WTC11 (cell line): Measurements from ENCODE around the gene SHANK1. TPM values are rescaled to one million over a fixed set of nuclear protein-coding genes. Genes with fewer than 3 reads are reported as not detected.

Experiments
- ATAC-seq: fragments of 200-7000 bp; cut with Tn5 transposase; 2 replicates; pipeline ENCODE4 v1.10.0; 2021; ENCODE audit warnings: mild to moderate bottlenecking, moderate library complexity
- CTCF ChIA-PET: fragments of 300-600 bp; sonication (Branson Sonifier 250); formaldehyde crosslinking; loops from one replicate; lab custom pipeline; 2021; ENCODE audit warnings: antibody characterized with exemption; lab: Charles Lee
- POLR2A ChIA-PET: fragments of 350-600 bp; sonication (Branson Sonifier 250); formaldehyde crosslinking; loops from one replicate; lab custom pipeline; 2021; ENCODE audit warnings: antibody characterized with exemption; lab: Charles Lee
- DNase-seq: peaks from one replicate; pipeline ENCODE4 v3.0.0; 2021; ENCODE audit warnings: low spot score
- H3K27ac Mint-ChIP-seq: 2 replicates; pipeline ENCODE4 v1.8.0; 2021; ENCODE audit warnings: mixed read lengths
- H3K27me3 Mint-ChIP-seq: 2 replicates; pipeline ENCODE4 v1.8.0; 2021; ENCODE audit warnings: low read depth, mild to moderate bottlenecking, moderate library complexity, mixed read lengths
- H3K36me3 Mint-ChIP-seq: 2 replicates; pipeline ENCODE4 v1.8.0; 2021; ENCODE audit warnings: mixed read lengths
- H3K4me1 Mint-ChIP-seq: 2 replicates; pipeline ENCODE4 v1.8.0; 2022; ENCODE audit warnings: mixed read lengths
- H3K4me3 Mint-ChIP-seq: 2 replicates; pipeline ENCODE4 v1.8.0; 2021; ENCODE audit warnings: mild to moderate bottlenecking, moderate library complexity, mixed read lengths
- H3K9me3 Mint-ChIP-seq: 2 replicates; pipeline ENCODE4 v1.8.0; 2021; ENCODE audit warnings: mixed read lengths
- ARID4B ChIP-seq: sonication (generic); formaldehyde crosslinking; IDR thresholded peaks from 2 replicates; pipeline ENCODE4 v1.8.0; 2023; ENCODE audit warnings: missing genetic modification reagents, mild to moderate bottlenecking, borderline replicate concordance
- ATF1 ChIP-seq: sonication (generic); formaldehyde crosslinking; IDR thresholded peaks from 2 replicates; pipeline ENCODE4 v1.8.1; 2023; ENCODE audit warnings: mild to moderate bottlenecking, moderate library complexity, missing genetic modification reagents
- CBFB ChIP-seq: sonication (generic); formaldehyde crosslinking; IDR thresholded peaks from 2 replicates; pipeline ENCODE4 v1.8.1; 2022; ENCODE audit warnings: mild to moderate bottlenecking, low read depth, missing genetic modification reagents
- CREB1 ChIP-seq: sonication (generic); formaldehyde crosslinking; IDR thresholded peaks from 2 replicates; pipeline ENCODE4 v1.8.0; 2023; ENCODE audit warnings: mild to moderate bottlenecking, missing genetic modification reagents
- MLX ChIP-seq: sonication (generic); formaldehyde crosslinking; IDR thresholded peaks from 2 replicates; pipeline ENCODE4 v1.8.1; 2023; ENCODE audit warnings: mild to moderate bottlenecking, missing genetic modification reagents, moderate library complexity
- MXD4 ChIP-seq: fragments of 250-450 bp; sonication (Bioruptor Pico); IDR thresholded peaks from 2 replicates; pipeline ENCODE4 v1.8.0; 2021; ENCODE audit warnings: mild to moderate bottlenecking, moderate library complexity, borderline replicate concordance
- NFATC4 ChIP-seq: fragments of 250-450 bp; sonication (Bioruptor Pico); IDR thresholded peaks from 2 replicates; pipeline ENCODE4 v1.9.0; 2021; ENCODE audit warnings: mild to moderate bottlenecking
- NR1H2 ChIP-seq: sonication (generic); formaldehyde crosslinking; IDR thresholded peaks from 2 replicates; pipeline ENCODE4 v1.9.0; 2021; ENCODE audit warnings: mild to moderate bottlenecking, moderate library complexity, missing genetic modification reagents
- NR2C2 ChIP-seq: sonication (generic); formaldehyde crosslinking; IDR thresholded peaks from 2 replicates; pipeline ENCODE4 v1.8.0; 2022; ENCODE audit warnings: mild to moderate bottlenecking, missing genetic modification reagents
- NR3C1 ChIP-seq: sonication (generic); formaldehyde crosslinking; conservative IDR thresholded peaks from 2 replicates; pipeline ENCODE4 v1.8.1; 2023; ENCODE audit warnings: low read depth, mild to moderate bottlenecking, missing genetic modification reagents
- OVOL2 ChIP-seq: fragments of 250-450 bp; sonication (Bioruptor Pico); IDR thresholded peaks from 2 replicates; pipeline ENCODE4 v1.9.0; 2021; ENCODE audit warnings: mild to moderate bottlenecking, borderline replicate concordance
- USF2 ChIP-seq: sonication (generic); formaldehyde crosslinking; IDR thresholded peaks from 2 replicates; pipeline ENCODE4 v1.8.1; 2023; ENCODE audit warnings: mild to moderate bottlenecking, missing genetic modification reagents, moderate library complexity
- ZNF232 ChIP-seq: sonication (generic); formaldehyde crosslinking; IDR thresholded peaks from 2 replicates; pipeline ENCODE4 v1.8.0; 2022; ENCODE audit warnings: mild to moderate bottlenecking, missing genetic modification reagents
- ZNF263 ChIP-seq: sonication (generic); formaldehyde crosslinking; IDR thresholded peaks from 2 replicates; pipeline ENCODE4 v1.8.1; 2022; ENCODE audit warnings: low read depth, mild to moderate bottlenecking, moderate library complexity, missing genetic modification reagents
- total RNA-seq: library from RNA; stranded (reverse); gene quantifications from 3 replicates; pipeline ENCODE4 v1.2.3, GENCODE V29; 2021
- TF ChIP-seq, protein P1 (sequence below): sonication (generic); formaldehyde crosslinking; IDR thresholded peaks from 2 replicates; pipeline ENCODE4 v1.8.1; 2022; ENCODE audit warnings: mild to moderate bottlenecking, moderate library complexity, missing genetic modification reagents
- TF ChIP-seq, protein P2 (sequence below): fragments of 250-450 bp; sonication (Bioruptor Pico); conservative IDR thresholded peaks from 2 replicates; pipeline ENCODE4 v1.9.0; 2021; ENCODE audit warnings: mild to moderate bottlenecking
- TF ChIP-seq, protein P3 (sequence below): fragments of 250-450 bp; sonication (Bioruptor Pico); IDR thresholded peaks from 2 replicates; pipeline ENCODE4 v1.8.0; 2021; ENCODE audit warnings: mild to moderate bottlenecking
- TF ChIP-seq, protein P4 (sequence below): sonication (generic); formaldehyde crosslinking; IDR thresholded peaks from 2 replicates; pipeline ENCODE4 v1.8.0; 2022; ENCODE audit warnings: mild to moderate bottlenecking, missing genetic modification reagents

Gene SHANK1
- total RNA-seq, 1 experiment from 2014 or later, result 8.7 TPM

DNA sequence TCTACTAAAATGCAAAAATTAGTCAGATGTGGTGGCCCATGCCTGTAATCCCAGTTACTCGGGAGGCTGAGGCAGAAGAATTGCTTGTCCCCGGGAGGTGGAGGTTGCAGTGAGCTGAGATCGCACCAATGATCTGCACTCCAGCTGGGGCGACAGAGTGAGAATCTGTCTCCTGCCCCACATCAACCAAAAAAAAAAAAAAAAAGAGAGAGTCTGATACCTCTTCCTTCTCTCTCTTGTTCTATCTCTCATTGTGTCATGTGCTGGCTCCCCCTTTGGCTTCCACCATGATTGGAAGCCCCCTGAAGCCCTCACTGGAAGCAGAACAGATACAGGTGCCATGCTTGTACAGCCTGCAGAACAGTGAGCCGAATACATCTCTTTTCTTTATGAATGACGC is 23.9 kb upstream of the SHANK1 start (continued):
- no peak for TF ChIP-seq MLX (CRISPR knock-in tag)
- TF ChIP-seq NR1H2 (CRISPR knock-in tag), result no peak
- TF ChIP-seq USF2 (CRISPR knock-in tag), result no peak
- TF ChIP-seq NR3C1, result no peak
- no peak for TF ChIP-seq NFATC4 (CRISPR knock-in tag)
- no peak for TF ChIP-seq CREB1 (CRISPR knock-in tag)
- no peak for TF ChIP-seq NR2C2
- no peak for TF ChIP-seq ATF1 (CRISPR knock-in tag)
- TF ChIP-seq OVOL2 (CRISPR knock-in tag), result no peak

DNA sequence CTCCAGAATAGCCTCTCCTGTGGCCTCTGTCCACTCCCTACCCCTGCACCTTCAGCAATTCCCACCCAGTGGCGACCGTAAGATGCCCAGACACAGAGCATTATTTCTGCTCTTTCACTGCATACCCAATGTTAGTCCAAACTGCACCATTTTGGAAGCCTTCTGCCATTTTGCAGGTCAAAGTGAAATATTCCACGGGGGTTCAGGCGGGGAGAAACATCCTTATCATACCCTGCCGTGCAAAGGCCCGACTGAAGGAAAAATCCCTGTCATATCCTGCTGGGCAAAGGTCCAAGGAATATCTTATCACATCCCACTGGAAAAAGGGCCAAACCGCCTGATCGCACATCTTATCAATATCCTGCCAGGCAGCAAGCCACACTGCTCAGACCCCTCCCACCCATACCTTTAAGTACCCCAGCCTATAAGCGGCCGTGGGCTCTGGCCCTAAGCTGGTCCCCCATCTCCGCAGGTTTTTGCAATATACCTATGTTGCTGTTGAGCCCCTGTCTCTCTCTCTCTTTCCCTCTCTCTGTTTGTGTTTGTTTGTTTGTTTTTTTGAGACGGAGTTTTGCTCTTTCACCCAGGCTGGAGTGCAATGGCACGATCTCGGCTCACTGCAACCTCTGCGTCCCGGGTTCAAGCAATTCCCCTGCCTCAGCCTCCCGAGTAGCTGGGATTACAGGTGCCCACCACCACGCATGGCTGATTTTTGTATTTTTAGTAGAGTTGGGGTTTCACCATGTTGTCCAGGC is 21.8 kb upstream of the SHANK1 start:
- TF ChIP-seq, protein P1, sequence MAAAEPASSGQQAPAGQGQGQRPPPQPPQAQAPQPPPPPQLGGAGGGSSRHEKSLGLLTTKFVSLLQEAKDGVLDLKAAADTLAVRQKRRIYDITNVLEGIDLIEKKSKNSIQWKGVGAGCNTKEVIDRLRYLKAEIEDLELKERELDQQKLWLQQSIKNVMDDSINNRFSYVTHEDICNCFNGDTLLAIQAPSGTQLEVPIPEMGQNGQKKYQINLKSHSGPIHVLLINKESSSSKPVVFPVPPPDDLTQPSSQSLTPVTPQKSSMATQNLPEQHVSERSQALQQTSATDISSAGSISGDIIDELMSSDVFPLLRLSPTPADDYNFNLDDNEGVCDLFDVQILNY, result no peak
- no peak for TF ChIP-seq ZNF232
- TF ChIP-seq, protein P2, sequence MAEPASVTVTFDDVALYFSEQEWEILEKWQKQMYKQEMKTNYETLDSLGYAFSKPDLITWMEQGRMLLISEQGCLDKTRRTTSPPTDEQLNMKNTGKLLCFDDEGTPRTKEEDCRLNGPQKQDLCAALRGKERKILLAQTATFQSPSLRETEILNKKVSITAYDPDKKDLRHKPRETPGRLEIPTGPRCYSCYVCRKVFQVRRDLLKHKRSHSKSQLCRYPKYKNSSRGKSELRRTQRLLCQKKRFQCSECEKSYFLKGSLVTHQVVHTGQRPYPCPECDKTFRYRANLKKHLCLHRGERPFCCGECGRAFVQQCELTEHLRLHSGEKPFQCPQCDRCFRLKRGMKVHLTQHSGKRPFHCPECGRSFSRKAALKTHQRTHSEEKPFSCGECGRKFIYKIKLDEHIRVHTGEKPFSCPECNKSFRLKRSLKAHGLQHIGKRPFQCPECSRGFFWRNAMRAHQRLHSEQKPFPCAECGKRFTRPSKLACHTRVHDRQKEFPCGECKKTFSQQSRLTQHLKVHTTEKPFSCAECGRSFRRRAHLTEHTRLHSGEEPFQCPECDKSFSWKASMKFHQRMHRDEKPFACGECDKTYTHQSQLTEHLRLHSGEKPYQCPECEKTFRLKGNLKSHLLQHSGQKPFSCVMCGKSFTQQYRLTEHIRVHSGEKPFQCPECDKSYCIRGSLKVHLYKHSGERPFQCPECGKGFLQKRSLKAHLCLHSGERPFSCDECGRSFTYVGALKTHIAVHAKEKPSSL, result no peak
- TF ChIP-seq ARID4B (CRISPR knock-in tag), result no peak
- TF ChIP-seq CBFB (CRISPR knock-in tag), result no peak
- no peak for TF ChIP-seq MXD4 (CRISPR knock-in tag)
- no peak for TF ChIP-seq CREB1 (CRISPR knock-in tag)
- TF ChIP-seq, protein P3, sequence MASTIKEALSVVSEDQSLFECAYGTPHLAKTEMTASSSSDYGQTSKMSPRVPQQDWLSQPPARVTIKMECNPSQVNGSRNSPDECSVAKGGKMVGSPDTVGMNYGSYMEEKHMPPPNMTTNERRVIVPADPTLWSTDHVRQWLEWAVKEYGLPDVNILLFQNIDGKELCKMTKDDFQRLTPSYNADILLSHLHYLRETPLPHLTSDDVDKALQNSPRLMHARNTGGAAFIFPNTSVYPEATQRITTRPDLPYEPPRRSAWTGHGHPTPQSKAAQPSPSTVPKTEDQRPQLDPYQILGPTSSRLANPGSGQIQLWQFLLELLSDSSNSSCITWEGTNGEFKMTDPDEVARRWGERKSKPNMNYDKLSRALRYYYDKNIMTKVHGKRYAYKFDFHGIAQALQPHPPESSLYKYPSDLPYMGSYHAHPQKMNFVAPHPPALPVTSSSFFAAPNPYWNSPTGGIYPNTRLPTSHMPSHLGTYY, result no peak
- TF ChIP-seq ZNF263 (CRISPR knock-in tag), result no peak
- TF ChIP-seq, protein P4, sequence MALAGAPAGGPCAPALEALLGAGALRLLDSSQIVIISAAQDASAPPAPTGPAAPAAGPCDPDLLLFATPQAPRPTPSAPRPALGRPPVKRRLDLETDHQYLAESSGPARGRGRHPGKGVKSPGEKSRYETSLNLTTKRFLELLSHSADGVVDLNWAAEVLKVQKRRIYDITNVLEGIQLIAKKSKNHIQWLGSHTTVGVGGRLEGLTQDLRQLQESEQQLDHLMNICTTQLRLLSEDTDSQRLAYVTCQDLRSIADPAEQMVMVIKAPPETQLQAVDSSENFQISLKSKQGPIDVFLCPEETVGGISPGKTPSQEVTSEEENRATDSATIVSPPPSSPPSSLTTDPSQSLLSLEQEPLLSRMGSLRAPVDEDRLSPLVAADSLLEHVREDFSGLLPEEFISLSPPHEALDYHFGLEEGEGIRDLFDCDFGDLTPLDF (CRISPR knock-in tag), result no peak
- no peak for TF ChIP-seq NR2C2
- Mint-ChIP-seq H3K9me3 (no peaks in the 10 kb centered on the region), H3K27me3 (peaks cover 27% of the 10 kb centered on the region), H3K27ac (no peak overlapping the region), H3K4me3 (no peak overlapping the region), H3K36me3 (no peaks in the 10 kb centered on the region), H3K4me1 (peaks cover 7% of the 10 kb centered on the region)
- ATAC-seq (no peak), DNase-seq (no peak)
- POLR2A ChIA-PET, result interaction anchor here (0.6 kb wide), 1 partner anchor 16 kb away, joined by 3 read pairs; no protein-coding TSS in a partner anchor
- CTCF ChIA-PET, result interaction anchor here (0.7 kb wide), 1 partner anchor 21 kb away, joined by 3 read pairs; no protein-coding TSS in a partner anchor
